GM12878 (cell line): Measurements from ENCODE around the gene ELF2. TPM values are rescaled to one million over a fixed set of nuclear protein-coding genes. Genes with fewer than 3 reads are reported as not detected.

Experiments used
- ATAC-seq: fragments of 200-7000 bp; cut with Tn5 transposase; 3 replicates; pipeline ENCODE4 v1.9.1; 2020; ENCODE audit warnings: mild to moderate bottlenecking, moderate library complexity
- BruUV-seq: library from RNA; stranded (reverse); fragments of 400-500 nt; replicated peaks from 2 replicates; lab custom pipeline; 2021; lab: Mats Ljungman, UMichigan
- CTCF ChIA-PET: fragments of 300-600 bp; sonication (Branson Sonifier 250); formaldehyde crosslinking; extraction: SDS; loops from one replicate; lab custom pipeline; 2021; ENCODE audit warnings: inconsistent platforms; lab: Yijun Ruan, JAX
- POLR2A ChIA-PET: fragments of 350-600 bp; formaldehyde crosslinking; extraction: SDS; loops from one replicate; lab custom pipeline; 2021; ENCODE audit warnings: inconsistent platforms; lab: Charles Lee
- RAD21 ChIA-PET: fragments of 300-600 bp; sonication (Branson Sonifier 250); formaldehyde crosslinking; loops from one replicate; lab custom pipeline; 2023; ENCODE audit warnings: antibody characterized with exemption; ENCODE audit not compliant: unreplicated experiment; lab: Charles Lee
- SMC1A ChIA-PET: fragments of 300-600 bp; sonication (Branson Sonifier 250); formaldehyde crosslinking; loops from one replicate; lab custom pipeline; 2023; ENCODE audit not compliant: unreplicated experiment, uncharacterized antibody; lab: Charles Lee
- DNase-seq: peaks from one replicate; pipeline ENCODE4 v3.0.0-alpha.2; 2011; ENCODE audit warnings: low read depth, low spot score
- FAIRE-seq: peaks from 3 replicates; lab custom pipeline; 2011; peaks lifted over from hg19 to GRCh38; lab: Jason Lieb, UNC
- H2AFZ ChIP-seq: 2 replicates; pipeline ENCODE4 v1.6.0; 2011; ENCODE audit warnings: low read depth, low read length, control low read depth; ENCODE audit not compliant: control insufficient read depth
- H3K27ac ChIP-seq: 2 replicates; pipeline ENCODE4 v1.5.1; 2011; ENCODE audit warnings: control low read depth; ENCODE audit not compliant: control insufficient read depth, insufficient read depth
- H3K27me3 ChIP-seq, 2 experiments: replicated peaks in 1 of 2; 2 replicates each; pipeline versions ENCODE4 v1.6.0 to v1.6.1; 2011; ENCODE audit warnings: low read length in 1 of 2; ENCODE audit not compliant: control insufficient read depth in 2 of 2, insufficient read depth in 2 of 2
- H3K36me3 ChIP-seq, 2 experiments: 2 replicates each; pipeline ENCODE4 v1.5.1; 2011; ENCODE audit warnings: low read length in 1 of 2; ENCODE audit not compliant: control insufficient read depth in 2 of 2, insufficient read depth in 2 of 2
- H3K4me1 ChIP-seq: 2 replicates; pipeline ENCODE4 v1.6.1; 2011; ENCODE audit warnings: mild to moderate bottlenecking, low read length, moderate library complexity, mixed read lengths; ENCODE audit not compliant: control insufficient read depth, insufficient read depth
- H3K4me2 ChIP-seq: 2 replicates; pipeline ENCODE4 v1.6.0; 2011; ENCODE audit warnings: control low read depth; ENCODE audit not compliant: control insufficient read depth, insufficient read depth
- H3K4me3 ChIP-seq: fragments of 200-600 bp; sonication (generic); 2 replicates; pipeline ENCODE4 v1.5.1; 2016
- H3K79me2 ChIP-seq: 2 replicates; pipeline ENCODE4 v1.6.0; 2011; ENCODE audit warnings: low read length; ENCODE audit not compliant: control insufficient read depth, insufficient read depth
- H3K9ac ChIP-seq: 2 replicates; pipeline ENCODE4 v1.8.0; 2011; ENCODE audit warnings: low read length, control low read depth, mixed read lengths; ENCODE audit not compliant: control insufficient read depth, insufficient read depth
- H3K9me3 ChIP-seq: replicated peaks from 3 replicates; pipeline ENCODE4 v1.5.1; 2011; ENCODE audit warnings: mild to moderate bottlenecking, low read length; ENCODE audit not compliant: control insufficient read depth, insufficient read depth
- H4K20me1 ChIP-seq: 2 replicates; pipeline ENCODE4 v1.6.0; 2011; ENCODE audit not compliant: control insufficient read depth, insufficient read depth
- BRCA1 ChIP-seq: IDR thresholded peaks from 2 replicates; pipeline ENCODE4 v1.6.1; 2011; ENCODE audit warnings: low read depth, low read length, improper control_type of control experiment
- CEBPB ChIP-seq, 2 experiments: fragments of 150-350 bp in 1 of 2; IDR thresholded peaks; 2 replicates each; pipeline ENCODE4 v1.6.1; 2012 to 2014; ENCODE audit warnings: low read depth in 2 of 2, low read length in 2 of 2, borderline replicate concordance in 1 of 2, inconsistent platforms in 1 of 2
- IKZF1 ChIP-seq: fragments of 450-650 bp; conservative IDR thresholded peaks from 2 replicates; pipeline ENCODE4 v1.6.1; 2017; ENCODE audit warnings: antibody characterized with exemption, mild to moderate bottlenecking
- IRF5 ChIP-seq: fragments of 450-650 bp; IDR thresholded peaks from 2 replicates; pipeline ENCODE4 v1.6.1; 2017; ENCODE audit warnings: borderline replicate concordance
- JUND ChIP-seq: IDR thresholded peaks from 2 replicates; pipeline ENCODE4 v1.6.1; 2012; ENCODE audit warnings: low read depth, mild to moderate bottlenecking, low read length, improper control_type of control experiment, moderate library complexity
- NFXL1 ChIP-seq: fragments of 450-650 bp; IDR thresholded peaks from 2 replicates; pipeline ENCODE4 v1.6.1; 2017; ENCODE audit warnings: antibody characterized with exemption, mild to moderate bottlenecking, borderline replicate concordance
- RCOR1 ChIP-seq: conservative IDR thresholded peaks from 2 replicates; pipeline ENCODE4 v1.6.1; 2012; ENCODE audit warnings: low read depth, low read length, improper control_type of control experiment
- TBL1XR1 ChIP-seq: IDR thresholded peaks from 2 replicates; pipeline ENCODE4 v1.6.1; 2012; ENCODE audit warnings: low read depth, low read length, improper control_type of control experiment
- WGBS: methylation state at CpG from one replicate; pipeline ENCODE4 v1.1.6; 2016; ENCODE audit warnings: low lambda C conversion rate; ENCODE audit not compliant: insufficient replicate concordance, insufficient coverage; ENCODE audit errors: missing lambda C conversion rate; 5-methylcytosine and 5-hydroxymethylcytosine counted together
- in situ Hi-C: fragments of 300-500 bp; cut with MboI; formaldehyde crosslinking; loops from 9 replicates; pipeline ENCODE4 v1.14.3; 2018; ENCODE audit warnings: mixed read lengths
- intact Hi-C: fragments of 100-400 bp; cut with micrococcal nuclease; formaldehyde crosslinking; loops from one replicate; pipeline ENCODE4 v1.14.2; 2022; ENCODE audit not compliant: unreplicated experiment
- polyA plus RNA-seq, 11 experiments: library from polyadenylated mRNA; depleted of rRNA in 4 of 11; unstranded in 6 of 11; stranded (reverse) in 5 of 11; fragments of >200 nt; fragmentation: Nextera tagmentation in 4 of 11; fragmentation: Illumina TruSeq in 1 of 11; extraction: Ambion mirVana in 4 of 11; extraction: Trizol in 1 of 11; gene quantifications; 1 replicate in 1 of 11; 2 replicates in 10 of 11; pipeline versions ENCODE4 v1.2.1 to v1.2.3, GENCODE V29; 2011 to 2016; ENCODE audit warnings: inconsistent platforms in 2 of 11, missing spikeins in 2 of 11, low read depth in 1 of 11
- total RNA-seq, 4 experiments: library from RNA; depleted of rRNA in 3 of 4; stranded (reverse); fragments of >200 nt in 3 of 4; fragmentation: Illumina TruSeq in 1 of 4; extraction: Trizol in 1 of 4; gene quantifications; 2 replicates each; pipeline versions ENCODE4 v1.2.1 to v1.2.3, GENCODE V29; 2013 to 2021
- TF ChIP-seq, protein P1 (sequence below): IDR thresholded peaks from 2 replicates; pipeline ENCODE4 v1.6.1; 2011; ENCODE audit warnings: low read depth, mild to moderate bottlenecking, low read length, moderate library complexity, borderline replicate concordance; ENCODE audit errors: extremely low read depth
- TF ChIP-seq, protein P2 (sequence below): fragments of 450-650 bp; formaldehyde crosslinking; IDR thresholded peaks from 2 replicates; pipeline ENCODE4 v1.4.0; 2022; ENCODE audit warnings: mild to moderate bottlenecking, moderate library complexity
- TF ChIP-seq, protein P3 (sequence below): fragments of 450-650 bp; IDR thresholded peaks from 2 replicates; pipeline ENCODE4 v1.6.1; 2018; ENCODE audit warnings: borderline replicate concordance, mild to moderate bottlenecking; ENCODE audit not compliant: partially characterized antibody

The ELF2 gene
- total and polyA plus RNA-seq, 10 of the 15 experiments (the other 5 are each of a cell fraction or from before 2014, with no cell fraction given), result 10.5 to 30.1 (median 20.5) TPM

DNA sequence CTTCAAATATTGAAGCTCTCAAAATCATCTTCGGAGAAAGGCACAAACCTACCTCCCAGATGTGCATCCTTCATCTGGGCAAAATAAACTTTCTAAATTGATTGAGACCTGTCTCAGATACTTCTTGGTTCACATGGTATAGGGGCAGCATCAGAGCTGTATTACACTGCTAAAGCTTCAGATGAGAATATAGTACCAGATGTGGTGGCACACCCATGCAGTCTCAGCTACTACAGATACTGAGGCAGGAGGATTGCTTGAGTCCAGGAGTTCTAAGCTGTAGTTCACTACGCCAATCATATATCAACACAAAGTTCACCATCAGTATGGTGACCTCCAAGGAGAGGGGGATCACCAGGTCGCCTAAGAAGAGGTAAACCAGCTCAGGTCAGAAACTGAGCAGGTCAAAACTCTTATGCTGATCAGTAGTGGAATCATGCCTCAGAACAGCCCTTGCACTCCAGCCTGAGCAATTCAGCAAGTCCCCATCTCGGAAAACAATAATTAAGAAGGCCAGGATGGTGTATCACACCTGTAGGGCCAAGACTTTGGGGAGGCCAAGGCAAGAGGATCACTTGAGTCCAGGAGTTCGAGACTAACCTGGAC is 22.0 kb downstream of the ELF2 start:
- POLR2A ChIA-PET, result interaction anchor here (0.6 kb wide), 1 partner anchor 36 kb away, joined by 3 read pairs; no protein-coding TSS in a partner anchor
- no peak overlapping the region for H3K9ac ChIP-seq

More for the DNA sequence above, 22.0 kb downstream of the ELF2 start:
- no peak overlapping the region for H2AFZ ChIP-seq
- no TSS peak for BruUV-seq
- no peaks in the 10 kb centered on the region for H3K9me3 ChIP-seq
- H3K36me3 ChIP-seq, result no peaks in the 10 kb centered on the region
- no peak for ATAC-seq
- WGBS, result 36% methylated on average over 5 of the region's 5 CpGs
- CTCF ChIA-PET, result interaction anchor here (0.7 to 1.5 kb wide), 7 partner anchors 9 to 76 kb away, joined by 3 to 5 read pairs (median 3); no protein-coding TSS in a partner anchor
- SMC1A ChIA-PET, result interaction anchor here (0.7 to 2.1 kb wide), 8 partner anchors 7 to 141 kb away, joined by 3 to 6 read pairs (median 5); no protein-coding TSS in a partner anchor
- in situ Hi-C loops, result no loop called here
- no peaks in the 10 kb centered on the region for H3K27me3 ChIP-seq
- H3K4me1 ChIP-seq, result no peaks in the 10 kb centered on the region
- H3K4me3 ChIP-seq, result no peak overlapping the region
- DNase-seq, result no peak
- TF ChIP-seq NFXL1 (no peak), TBL1XR1 (no peak), BRCA1 (no peak), IRF5 (no peak), RCOR1 (no peak), CEBPB (IDR thresholded peaks at IDR 0.05; ENCODE audit: borderline replicate concordance in 1 of 2, low read depth in 2 of 2, low read length in 2 of 2) (no peak), IKZF1 (no peak), JUND (no peak)
- TF ChIP-seq, protein P1, sequence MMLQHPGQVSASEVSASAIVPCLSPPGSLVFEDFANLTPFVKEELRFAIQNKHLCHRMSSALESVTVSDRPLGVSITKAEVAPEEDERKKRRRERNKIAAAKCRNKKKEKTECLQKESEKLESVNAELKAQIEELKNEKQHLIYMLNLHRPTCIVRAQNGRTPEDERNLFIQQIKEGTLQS, result no peak
- TF ChIP-seq, protein P2, sequence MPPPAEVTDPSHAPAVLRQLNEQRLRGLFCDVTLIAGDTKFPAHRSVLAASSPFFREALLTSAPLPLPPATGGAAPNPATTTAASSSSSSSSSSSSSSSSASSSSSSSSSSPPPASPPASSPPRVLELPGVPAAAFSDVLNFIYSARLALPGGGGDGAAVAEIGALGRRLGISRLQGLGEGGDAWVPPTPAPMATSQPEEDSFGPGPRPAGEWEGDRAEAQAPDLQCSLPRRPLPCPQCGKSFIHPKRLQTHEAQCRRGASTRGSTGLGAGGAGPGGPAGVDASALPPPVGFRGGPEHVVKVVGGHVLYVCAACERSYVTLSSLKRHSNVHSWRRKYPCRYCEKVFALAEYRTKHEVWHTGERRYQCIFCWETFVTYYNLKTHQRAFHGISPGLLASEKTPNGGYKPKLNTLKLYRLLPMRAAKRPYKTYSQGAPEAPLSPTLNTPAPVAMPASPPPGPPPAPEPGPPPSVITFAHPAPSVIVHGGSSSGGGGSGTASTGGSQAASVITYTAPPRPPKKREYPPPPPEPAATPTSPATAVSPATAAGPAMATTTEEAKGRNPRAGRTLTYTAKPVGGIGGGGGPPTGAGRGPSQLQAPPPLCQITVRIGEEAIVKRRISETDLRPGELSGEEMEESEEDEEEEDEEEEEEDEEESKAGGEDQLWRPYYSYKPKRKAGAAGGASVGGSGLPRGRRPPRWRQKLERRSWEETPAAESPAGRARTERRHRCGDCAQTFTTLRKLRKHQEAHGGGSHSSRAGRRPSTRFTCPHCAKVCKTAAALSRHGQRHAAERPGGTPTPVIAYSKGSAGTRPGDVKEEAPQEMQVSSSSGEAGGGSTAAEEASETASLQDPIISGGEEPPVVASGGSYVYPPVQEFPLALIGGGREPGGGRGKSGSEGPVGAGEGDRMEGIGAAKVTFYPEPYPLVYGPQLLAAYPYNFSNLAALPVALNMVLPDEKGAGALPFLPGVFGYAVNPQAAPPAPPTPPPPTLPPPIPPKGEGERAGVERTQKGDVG (CRISPR knock-in tag), result no peak
- TF ChIP-seq, protein P3, sequence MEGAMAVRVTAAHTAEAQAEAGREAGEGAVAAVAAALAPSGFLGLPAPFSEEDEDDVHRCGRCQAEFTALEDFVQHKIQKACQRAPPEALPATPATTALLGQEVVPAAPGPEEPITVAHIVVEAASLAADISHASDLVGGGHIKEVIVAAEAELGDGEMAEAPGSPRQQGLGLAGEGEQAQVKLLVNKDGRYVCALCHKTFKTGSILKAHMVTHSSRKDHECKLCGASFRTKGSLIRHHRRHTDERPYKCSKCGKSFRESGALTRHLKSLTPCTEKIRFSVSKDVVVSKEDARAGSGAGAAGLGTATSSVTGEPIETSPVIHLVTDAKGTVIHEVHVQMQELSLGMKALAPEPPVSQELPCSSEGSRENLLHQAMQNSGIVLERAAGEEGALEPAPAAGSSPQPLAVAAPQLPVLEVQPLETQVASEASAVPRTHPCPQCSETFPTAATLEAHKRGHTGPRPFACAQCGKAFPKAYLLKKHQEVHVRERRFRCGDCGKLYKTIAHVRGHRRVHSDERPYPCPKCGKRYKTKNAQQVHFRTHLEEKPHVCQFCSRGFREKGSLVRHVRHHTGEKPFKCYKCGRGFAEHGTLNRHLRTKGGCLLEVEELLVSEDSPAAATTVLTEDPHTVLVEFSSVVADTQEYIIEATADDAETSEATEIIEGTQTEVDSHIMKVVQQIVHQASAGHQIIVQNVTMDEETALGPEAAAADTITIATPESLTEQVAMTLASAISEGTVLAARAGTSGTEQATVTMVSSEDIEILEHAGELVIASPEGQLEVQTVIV, result no peak
- TF ChIP-seq, all 136 proteins: peak for 0
- Histone ChIP-seq H4K20me1 (no peaks in the 10 kb centered on the region), H3K4me2 (no peak overlapping the region), H3K27ac (no peak overlapping the region), H3K79me2 (no peaks in the 10 kb centered on the region)
- RAD21 ChIA-PET, result interaction anchor here (1.0 to 2.0 kb wide), 2 partner anchors 13 to 71 kb away, joined by 3 to 5 read pairs; no protein-coding TSS in a partner anchor
- intact Hi-C loops, result no loop called here
- FAIRE-seq, result no peak
